ENCODE measurements around the gene BLM. TPM values are rescaled to one million over a fixed set of nuclear protein-coding genes. Genes with fewer than 3 reads are reported as not detected.
"Not testable (repeated sequence)": the region's sequence is repeated elsewhere in the genome, so short reads cannot be mapped to it uniquely, and the experiment has no call there.

BLM gene
- total and polyA plus RNA-seq, 9 donors: 0.15 to 1.9 (median 0.78) TPM; not detected in 1

GRCh38 chr15:90819850-90820249 lies 102.7 kb downstream of the BLM start:
- no peak overlapping the region for H3K4me3 ChIP-seq
- no peak for TF ChIP-seq CTCF (IDR thresholded peaks at IDR 0.05)
- no peak for TF ChIP-seq EP300 (IDR thresholded peaks at IDR 0.05)
- TF ChIP-seq POLR2A (IDR thresholded peaks at IDR 0.05): no peak
- H3K36me3 ChIP-seq: no peaks in the 10 kb centered on the region
- DNase-seq: no peak
- intact Hi-C loops (cut with DNase I): no loop called here
- H3K27me3 ChIP-seq: no peaks in the 10 kb centered on the region
- no peak overlapping the region for H3K27ac ChIP-seq
- H3K9me3 ChIP-seq: no peaks in the 10 kb centered on the region
- H3K4me1 ChIP-seq (ENCODE audit: insufficient read depth): peaks cover 1% of the 10 kb centered on the region
- 78 to 85% (median 83%) methylated on average over 4 to 12 of the region's 12 CpGs for WGBS, 3 donors

GRCh38 chr15:90820481-90820880 lies 103.3 kb downstream of the BLM start:
- peaks cover 1% of the 10 kb centered on the region for H3K4me1 ChIP-seq (ENCODE audit: insufficient read depth)
- no peak overlapping the region for H3K4me3 ChIP-seq
- H3K27ac ChIP-seq: no peak overlapping the region
- H3K27me3 ChIP-seq: no peaks in the 10 kb centered on the region
- H3K36me3 ChIP-seq: no peaks in the 10 kb centered on the region
- no peaks in the 10 kb centered on the region for H3K9me3 ChIP-seq
- intact Hi-C loops (cut with DNase I): no loop called here
- 92 to 96% (median 94%) methylated on average over 7 of the region's 7 CpGs for WGBS, 3 donors
- no peak for DNase-seq
- TF ChIP-seq POLR2A (IDR thresholded peaks at IDR 0.05): no peak
- no peak for TF ChIP-seq CTCF (IDR thresholded peaks at IDR 0.05)
- TF ChIP-seq EP300 (IDR thresholded peaks at IDR 0.05): no peak

GRCh38 chr15:90822204-90822955 lies 105.2 kb downstream of the BLM start:
- intact Hi-C loops (cut with DNase I): no loop called here
- Histone ChIP-seq H3K4me3 (no peak overlapping the region), H3K27ac (no peak overlapping the region), H3K36me3 (no peaks in the 10 kb centered on the region), H3K27me3 (no peaks in the 10 kb centered on the region), H3K9me3 (no peaks in the 10 kb centered on the region), H3K4me1 (ENCODE audit: insufficient read depth) (peaks cover 1% of the 10 kb centered on the region)
- DNase-seq: no peak
- TF ChIP-seq POLR2A (IDR thresholded peaks at IDR 0.05) (no peak), CTCF (IDR thresholded peaks at IDR 0.05) (no peak), EP300 (IDR thresholded peaks at IDR 0.05) (no peak)
- WGBS, 3 donors: 77 to 88% (median 86%) methylated on average over 8 of the region's 8 CpGs

- Histone ChIP-seq H3K27me3 (no peaks in the 10 kb centered on the region), H3K4me3 (no peak overlapping the region), H3K27ac (no peak overlapping the region), H3K36me3 (no peaks in the 10 kb centered on the region), H3K4me1 (ENCODE audit: insufficient read depth) (no peaks in the 10 kb centered on the region), H3K9me3 (no peaks in the 10 kb centered on the region)
- 83 to 94% (median 89%) methylated on average over 7 of the region's 7 CpGs for WGBS, 3 donors
- intact Hi-C loops (cut with DNase I): no loop called here
- no peak for TF ChIP-seq POLR2A (IDR thresholded peaks at IDR 0.05)
- no peak for TF ChIP-seq CTCF (IDR thresholded peaks at IDR 0.05)
- TF ChIP-seq EP300 (IDR thresholded peaks at IDR 0.05): no peak
- no peak for DNase-seq
Observed at GRCh38 chr15:90823455-90823974, 106.4 kb downstream of the BLM start.

GRCh38 chr15:90825115-90825899 lies 108.2 kb downstream of the BLM start:
- 91 to 94% (median 94%) methylated on average over 35 to 49 of the region's 49 CpGs for WGBS, 3 donors
- H3K4me3 ChIP-seq; H3K27ac ChIP-seq; H3K4me1 ChIP-seq (ENCODE audit: insufficient read depth); H3K27me3 ChIP-seq; H3K9me3 ChIP-seq; intact Hi-C loops (cut with DNase I); H3K36me3 ChIP-seq; DNase-seq: not testable (repeated sequence)

- H3K4me1 ChIP-seq (ENCODE audit: insufficient read depth): not testable (repeated sequence)
Observed at GRCh38 chr15:90826206-90826885, 109.2 kb downstream of the BLM start.

More at GRCh38 chr15:90826206-90826885, 109.2 kb downstream of the BLM start:
- DNase-seq; intact Hi-C loops (cut with DNase I); H3K36me3 ChIP-seq; H3K27me3 ChIP-seq; H3K9me3 ChIP-seq; H3K4me3 ChIP-seq; H3K27ac ChIP-seq: not testable (repeated sequence)
- 88 to 92% (median 88%) methylated on average over 26 of the region's 26 CpGs for WGBS, 3 donors

Measured in ovary (tissue), 9 donors.